C4-2B (cell line): ENCODE results near the gene CHST12.

Source experiments
- CTCF ChIP-seq: fragments of 450-650 bp; conservative IDR thresholded peaks from 2 replicates; pipeline ENCODE4 v1.5.1; 2017; ENCODE audit warnings: mild to moderate bottlenecking
- ZFX ChIP-seq: fragments of 450-650 bp; IDR thresholded peaks from 2 replicates; pipeline ENCODE4 v1.6.1; 2017

- TF ChIP-seq CTCF = no peak; the same call in 1 of the 2 replicates
- no peak for TF ChIP-seq ZFX
Measured at GRCh38 chr7:2431260-2431867, 28.0 kb downstream of the CHST12 start.
